HFFc6 (cell line): ENCODE measurements around the gene MEF2A. TPM values are rescaled to one million over a fixed set of nuclear protein-coding genes. Genes with fewer than 3 reads are reported as not detected.

ENCODE experiments used
- DNase-seq: peaks from one replicate; pipeline ENCODE4 v3.0.0-alpha.2; 2018
- H3K27ac Mint-ChIP-seq: 2 replicates; pipeline ENCODE4 v1.8.0; 2020; ENCODE audit warnings: mild to moderate bottlenecking, mixed read lengths
- H3K27me3 Mint-ChIP-seq: 2 replicates; pipeline ENCODE4 v1.8.0; 2021; ENCODE audit warnings: mild to moderate bottlenecking, moderate library complexity, mixed read lengths; ENCODE audit not compliant: insufficient read depth
- H3K36me3 Mint-ChIP-seq: 2 replicates; pipeline ENCODE4 v1.8.0; 2021; ENCODE audit warnings: low read depth, mixed read lengths
- H3K4me1 Mint-ChIP-seq: 2 replicates; pipeline ENCODE4 v1.8.0; 2020; ENCODE audit warnings: low read depth, mixed read lengths
- H3K4me3 Mint-ChIP-seq: 2 replicates; pipeline ENCODE4 v1.8.0; 2020; ENCODE audit warnings: mild to moderate bottlenecking, moderate library complexity, mixed read lengths
- H3K9me3 Mint-ChIP-seq: 2 replicates; pipeline ENCODE4 v1.8.0; 2020; ENCODE audit warnings: mild to moderate bottlenecking, mixed read lengths
- total RNA-seq, 6 experiments: library from RNA; stranded (reverse); fragmentation: NEBNext Ultra II Directional; extraction: Animal tissue kit (Norgen Biotek cat#: 25700); gene quantifications; 2 replicates in 1 of 6; 3 replicates in 5 of 6; pipeline ENCODE4 v1.2.3, GENCODE V29; 2021
- TF ChIP-seq, protein P1 (sequence below): fragments of 200-600 bp; sonication (generic); IDR thresholded peaks from 2 replicates; pipeline ENCODE4 v1.5.0; 2021; ENCODE audit warnings: antibody characterized with exemption, mild to moderate bottlenecking

The MEF2A gene
- total RNA-seq, 6 experiments from 2014 or later = 22.8 to 25.8 (median 24.0) TPM

DNA sequence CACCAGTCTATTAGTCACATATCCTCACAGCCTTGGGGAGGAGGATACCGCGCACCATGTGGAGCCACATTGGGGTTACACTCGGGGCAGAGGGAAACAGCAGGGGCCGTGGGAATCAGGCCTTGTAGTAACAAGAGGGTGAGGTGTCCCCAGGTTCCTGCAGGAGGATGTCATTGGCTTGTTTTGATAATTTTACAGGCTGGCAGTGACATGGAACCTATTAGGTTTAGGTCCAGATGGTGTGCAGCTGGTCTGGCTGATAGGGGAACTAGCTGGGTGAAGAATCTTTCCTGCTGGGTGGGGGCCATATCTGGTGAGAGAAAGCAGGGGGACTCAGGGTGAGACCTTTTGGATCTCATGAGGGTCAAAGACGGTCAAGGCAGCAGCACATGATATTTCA is 9.8 kb upstream of the MEF2A start:
- H3K27ac Mint-ChIP-seq = no peak overlapping the region
- H3K4me3 Mint-ChIP-seq = no peak overlapping the region
- peaks cover 17% of the 10 kb centered on the region; the same call in 1 of the 2 replicates for H3K27me3 Mint-ChIP-seq
- no peak for DNase-seq
- peaks cover 14% of the 10 kb centered on the region for H3K4me1 Mint-ChIP-seq
- H3K9me3 Mint-ChIP-seq = no peaks in the 10 kb centered on the region
- no peaks in the 10 kb centered on the region for H3K36me3 Mint-ChIP-seq
- TF ChIP-seq, protein P1, sequence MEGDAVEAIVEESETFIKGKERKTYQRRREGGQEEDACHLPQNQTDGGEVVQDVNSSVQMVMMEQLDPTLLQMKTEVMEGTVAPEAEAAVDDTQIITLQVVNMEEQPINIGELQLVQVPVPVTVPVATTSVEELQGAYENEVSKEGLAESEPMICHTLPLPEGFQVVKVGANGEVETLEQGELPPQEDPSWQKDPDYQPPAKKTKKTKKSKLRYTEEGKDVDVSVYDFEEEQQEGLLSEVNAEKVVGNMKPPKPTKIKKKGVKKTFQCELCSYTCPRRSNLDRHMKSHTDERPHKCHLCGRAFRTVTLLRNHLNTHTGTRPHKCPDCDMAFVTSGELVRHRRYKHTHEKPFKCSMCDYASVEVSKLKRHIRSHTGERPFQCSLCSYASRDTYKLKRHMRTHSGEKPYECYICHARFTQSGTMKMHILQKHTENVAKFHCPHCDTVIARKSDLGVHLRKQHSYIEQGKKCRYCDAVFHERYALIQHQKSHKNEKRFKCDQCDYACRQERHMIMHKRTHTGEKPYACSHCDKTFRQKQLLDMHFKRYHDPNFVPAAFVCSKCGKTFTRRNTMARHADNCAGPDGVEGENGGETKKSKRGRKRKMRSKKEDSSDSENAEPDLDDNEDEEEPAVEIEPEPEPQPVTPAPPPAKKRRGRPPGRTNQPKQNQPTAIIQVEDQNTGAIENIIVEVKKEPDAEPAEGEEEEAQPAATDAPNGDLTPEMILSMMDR = no peak

DNA sequence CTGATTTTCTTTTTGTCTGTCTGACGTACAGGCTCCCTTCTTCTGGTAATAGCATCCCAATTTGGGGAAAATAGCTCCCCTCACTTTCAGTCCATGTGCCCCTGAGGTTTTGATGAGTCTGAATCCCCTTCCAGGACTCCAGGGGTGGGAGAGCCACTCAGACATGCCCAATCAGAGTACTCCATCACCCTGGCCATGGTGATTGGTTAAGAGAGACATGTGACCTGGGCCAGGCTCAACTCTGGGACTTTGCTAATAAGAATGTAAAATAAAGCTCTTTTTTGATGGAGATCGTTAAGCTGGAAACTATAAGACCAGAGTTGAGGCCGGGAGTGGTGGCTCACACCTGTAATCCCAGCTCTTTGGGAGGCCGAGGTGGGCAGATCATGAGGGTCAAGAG is 9.2 kb upstream of the MEF2A start:
- H3K4me3 Mint-ChIP-seq = no peak overlapping the region
- no peaks in the 10 kb centered on the region for H3K9me3 Mint-ChIP-seq
- H3K4me1 Mint-ChIP-seq = peaks cover 14% of the 10 kb centered on the region
- no peaks in the 10 kb centered on the region for H3K36me3 Mint-ChIP-seq
- DNase-seq = no peak
- TF ChIP-seq, protein P1 = no peak
- H3K27ac Mint-ChIP-seq = no peak overlapping the region
- H3K27me3 Mint-ChIP-seq = peaks cover 22% of the 10 kb centered on the region; the same call in 1 of the 2 replicates

DNA sequence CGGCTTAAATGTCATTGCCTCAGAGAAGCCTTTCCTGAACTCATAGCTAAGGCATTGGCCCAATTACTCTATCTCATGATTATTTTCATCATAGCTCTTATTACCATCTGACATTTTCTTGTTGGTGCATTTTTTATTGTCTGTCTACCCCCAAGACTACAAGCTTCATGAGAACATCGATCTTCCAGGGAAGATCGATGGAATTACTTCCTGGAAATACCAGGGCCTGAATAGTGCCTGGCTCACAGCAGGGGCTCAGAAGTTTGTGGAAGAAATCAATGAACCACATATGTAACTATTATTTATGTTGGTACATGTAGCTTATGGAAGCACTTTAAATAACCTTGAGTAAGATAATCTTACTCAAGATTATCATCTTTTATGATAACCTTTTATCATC is 7.7 kb upstream of the MEF2A start:
- no peak for DNase-seq
- peaks cover 23% of the 10 kb centered on the region; the same call in 1 of the 2 replicates for H3K27me3 Mint-ChIP-seq
- H3K9me3 Mint-ChIP-seq = no peaks in the 10 kb centered on the region

DNA sequence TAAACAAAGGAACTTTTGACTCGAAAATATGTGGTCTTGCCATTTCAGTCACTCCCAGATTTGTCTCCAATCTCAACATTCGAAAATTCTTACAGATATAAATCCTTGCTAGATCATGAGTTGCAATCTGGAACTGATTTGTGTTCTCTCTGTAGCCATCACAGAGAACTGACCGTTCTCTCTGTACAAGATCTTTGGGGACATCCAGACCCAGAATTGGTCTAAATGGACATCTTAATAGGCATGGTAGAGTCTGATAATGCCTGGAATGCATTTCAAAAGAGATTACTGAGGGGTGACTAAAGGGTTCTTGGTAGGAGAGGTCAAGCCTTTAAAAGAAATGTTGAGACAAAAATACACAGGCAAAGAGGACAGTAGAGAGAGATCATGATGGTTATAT is 7.2 kb upstream of the MEF2A start:
- no peaks in the 10 kb centered on the region for H3K36me3 Mint-ChIP-seq
- H3K4me3 Mint-ChIP-seq = no peak overlapping the region; the same call in 1 of the 2 replicates
- no peak overlapping the region for H3K27ac Mint-ChIP-seq
- DNase-seq = no peak
- H3K9me3 Mint-ChIP-seq = no peaks in the 10 kb centered on the region
- H3K27me3 Mint-ChIP-seq = peaks cover 21% of the 10 kb centered on the region; the same call in 1 of the 2 replicates
- TF ChIP-seq, protein P1 = no peak
- peaks cover 14% of the 10 kb centered on the region for H3K4me1 Mint-ChIP-seq

More for the DNA sequence above, 7.7 kb upstream of the MEF2A start:
- no peak overlapping the region for H3K27ac Mint-ChIP-seq
- TF ChIP-seq, protein P1 = no peak
- no peak overlapping the region for H3K4me3 Mint-ChIP-seq
- H3K4me1 Mint-ChIP-seq = peaks cover 14% of the 10 kb centered on the region
- no peaks in the 10 kb centered on the region for H3K36me3 Mint-ChIP-seq

DNA sequence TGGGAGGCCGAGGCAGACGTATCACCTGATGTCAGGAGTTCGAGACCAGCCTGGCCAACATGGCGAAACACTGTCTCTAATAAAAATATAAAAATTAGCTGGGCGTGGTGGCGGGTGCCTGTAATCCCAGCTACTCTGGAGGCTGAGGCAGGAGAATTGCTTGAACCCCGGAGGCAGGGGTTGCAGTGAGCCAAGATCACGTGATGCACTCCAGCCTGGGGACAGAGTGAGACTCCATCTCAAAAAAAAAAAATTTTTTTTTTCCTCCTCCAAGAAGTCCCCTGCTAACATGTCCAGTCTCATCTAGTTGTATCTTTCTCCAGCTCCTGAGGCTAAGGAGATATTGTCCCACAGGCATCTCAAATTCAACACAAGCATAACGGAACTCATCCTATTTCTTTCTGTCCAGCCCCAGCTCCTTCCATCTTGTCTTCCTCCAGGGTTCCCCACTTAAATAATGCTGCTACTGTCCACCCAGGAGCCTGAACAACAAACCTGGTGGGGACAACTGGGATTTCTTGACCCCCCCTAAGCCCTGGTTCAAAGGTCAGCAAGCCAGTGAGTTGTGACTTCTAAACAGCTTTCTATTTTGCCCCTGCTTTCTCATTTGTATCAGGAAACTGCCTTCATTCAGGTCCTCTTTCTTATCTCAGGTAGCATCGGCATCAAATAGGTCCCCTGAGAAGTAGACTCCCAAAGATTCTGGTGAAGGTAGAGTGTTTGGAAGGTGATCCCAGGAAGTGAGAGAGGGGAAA is 4.1 kb upstream of the MEF2A start:
- peaks cover 3% of the 10 kb centered on the region; the same call in 1 of the 2 replicates for H3K36me3 Mint-ChIP-seq
- H3K27ac Mint-ChIP-seq = no peak overlapping the region
- H3K4me3 Mint-ChIP-seq = no peak overlapping the region
- no peak for DNase-seq
- peaks cover 17% of the 10 kb centered on the region; the same call in 1 of the 2 replicates for H3K27me3 Mint-ChIP-seq
- H3K9me3 Mint-ChIP-seq = no peaks in the 10 kb centered on the region
- H3K4me1 Mint-ChIP-seq = peaks cover 20% of the 10 kb centered on the region
- TF ChIP-seq, protein P1 = no peak
